UCSD-AML1 (cell line): ENCODE data around the gene SYN1.
"Not testable (repeated sequence)": the region's sequence is repeated elsewhere in the genome, so short reads cannot be mapped to it uniquely, and the experiment has no call there.

Experiments used
- DNase-seq: peaks from one replicate; lab custom pipeline; 2025; ENCODE audit not compliant: unreplicated experiment; lab: John Stamatoyannopoulos, UW

SYN1 gene

DNA sequence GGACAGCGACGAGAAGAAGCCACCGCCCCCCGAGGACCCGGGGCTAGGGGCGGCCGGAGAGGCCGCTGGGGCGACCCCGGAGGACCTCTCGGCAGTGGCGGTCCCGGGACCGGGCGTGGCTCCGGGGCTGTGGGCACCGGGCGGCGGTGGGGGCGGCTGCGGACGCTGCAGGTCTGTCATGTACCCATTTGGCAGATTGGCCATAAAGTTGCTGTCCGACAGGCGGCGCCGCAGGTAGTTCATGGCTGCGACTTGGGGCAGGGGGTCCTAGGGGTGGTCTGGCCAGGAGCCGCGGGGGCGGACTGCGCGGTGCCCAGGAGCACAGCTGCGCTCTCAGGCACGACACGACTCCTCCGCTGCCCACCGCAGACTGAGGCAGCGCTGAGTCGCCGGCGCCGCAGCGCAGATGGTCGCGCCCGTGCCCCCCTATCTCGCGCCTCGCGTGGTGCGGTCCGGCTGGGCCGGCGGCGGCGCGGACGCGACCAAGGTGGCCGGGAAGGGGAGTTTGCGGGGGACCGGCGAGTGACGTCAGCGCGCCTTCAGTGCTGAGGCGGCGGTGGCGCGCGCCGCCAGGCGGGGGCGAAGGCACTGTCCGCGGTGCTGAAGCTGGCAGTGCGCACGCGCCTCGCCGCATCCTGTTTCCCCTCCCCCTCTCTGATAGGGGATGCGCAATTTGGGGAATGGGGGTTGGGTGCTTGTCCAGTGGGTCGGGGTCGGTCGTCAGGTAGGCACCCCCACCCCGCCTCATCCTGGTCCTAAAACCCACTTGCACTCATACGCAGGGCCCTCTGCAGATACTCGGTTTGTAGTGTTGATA, at the start of gene SYN1:
TSS of gene SYN1 (minus strand) at position 372 of the 817 bp plus-strand sequence. CDS start at position 243, 129 bp downstream.
- peak; percentile 75 for DNase-seq

DNA sequence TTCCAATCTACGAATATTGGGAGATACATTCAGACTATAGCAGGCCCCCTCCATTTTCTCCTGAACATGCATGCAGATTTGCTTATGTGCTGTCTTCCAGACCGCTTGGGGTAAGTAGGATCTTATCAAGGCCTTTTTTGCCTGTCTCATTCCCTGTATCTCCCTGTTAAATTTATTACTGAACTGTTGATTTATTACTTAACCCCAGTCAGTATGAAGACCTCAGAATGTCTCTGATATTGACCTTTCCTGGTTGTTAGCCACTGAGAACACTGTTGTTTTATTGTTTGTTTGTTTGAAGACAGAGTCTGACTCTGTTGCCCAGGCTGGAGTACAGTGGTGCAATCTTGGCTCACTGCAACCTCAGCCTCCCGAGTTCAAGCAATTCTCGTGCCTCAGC, 46.1 kb upstream of the SYN1 start:
- not testable (repeated sequence) for DNase-seq

DNA sequence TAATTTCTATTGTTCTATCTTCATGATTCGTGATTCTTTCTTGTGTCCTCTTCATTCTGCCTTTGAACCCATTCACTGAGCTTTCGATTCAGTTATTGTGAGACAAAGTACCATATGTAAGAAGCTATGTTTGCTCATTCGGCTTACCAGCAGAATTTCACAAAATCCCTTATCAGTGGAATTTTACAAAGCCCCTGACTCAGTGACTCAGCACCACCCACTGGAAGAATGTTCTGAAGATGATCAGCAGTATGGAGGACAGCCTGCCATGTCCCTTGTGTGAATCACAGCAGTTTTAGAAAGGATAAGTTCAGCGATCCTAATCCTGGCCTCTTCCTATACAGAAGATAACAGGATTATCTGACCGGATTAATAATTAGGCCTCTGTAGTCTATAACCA, 45.1 kb upstream of the SYN1 start:
- DNase-seq, result no peak

DNA sequence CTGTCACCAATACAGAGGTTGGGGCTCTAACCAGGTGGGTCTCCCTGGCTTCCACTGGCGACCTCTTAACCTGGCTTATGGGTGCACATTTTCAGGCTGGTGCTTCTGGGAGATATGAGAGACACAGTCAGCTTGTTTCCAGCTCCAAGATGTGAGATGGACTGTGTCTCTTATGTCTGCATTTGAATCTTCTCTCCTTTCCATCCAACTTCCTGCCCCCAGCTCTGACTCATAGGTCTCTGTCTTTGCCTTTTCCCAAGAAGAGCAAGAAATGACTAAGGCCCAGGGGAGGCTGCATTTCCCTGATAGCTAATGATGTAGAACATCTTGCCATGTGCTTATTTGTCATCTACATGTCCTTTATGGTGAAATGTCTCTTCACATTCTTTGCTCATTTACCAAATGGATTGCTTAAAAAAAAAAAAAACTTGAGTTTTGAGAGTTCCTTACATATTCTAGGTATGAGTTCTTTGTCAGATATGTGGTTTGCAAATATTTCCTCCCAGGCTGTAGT, 42.5 kb upstream of the SYN1 start:
- DNase-seq, result no peak

DNA sequence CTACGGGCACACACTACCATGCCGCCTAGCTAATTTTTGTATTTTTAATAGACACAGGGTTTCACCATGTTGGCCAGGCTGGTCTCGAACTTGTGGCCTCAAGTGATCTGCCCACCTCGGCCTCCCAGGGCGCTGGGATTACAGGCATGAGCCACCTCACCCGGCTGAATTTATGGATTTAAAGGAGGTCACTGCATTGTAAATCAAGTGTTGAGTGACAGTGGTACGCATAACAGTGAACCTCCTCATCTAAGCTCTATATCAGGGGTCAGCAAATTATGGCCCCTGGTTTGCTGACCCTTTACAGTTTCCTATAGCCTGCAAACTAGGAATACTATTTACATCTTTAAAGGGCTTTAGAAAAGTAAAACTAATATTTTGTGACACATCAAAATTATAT, 41.9 kb upstream of the SYN1 start:
- no peak for DNase-seq

DNA sequence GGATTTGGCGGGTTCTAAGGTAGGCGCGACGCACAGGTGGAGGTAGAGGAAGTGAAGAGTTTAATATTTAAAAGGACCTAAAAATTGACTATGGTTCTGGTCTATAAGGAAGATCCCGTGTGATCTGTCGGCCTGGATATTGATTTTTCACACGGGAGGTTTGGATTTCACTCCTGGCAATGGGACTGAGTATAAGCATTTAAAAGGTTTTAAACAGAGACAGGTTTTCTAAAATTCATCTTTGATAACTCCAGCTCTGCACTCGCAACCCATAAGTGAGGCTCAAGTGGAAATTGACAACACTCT, 39.7 kb upstream of the SYN1 start:
- DNase-seq, result no peak

DNA sequence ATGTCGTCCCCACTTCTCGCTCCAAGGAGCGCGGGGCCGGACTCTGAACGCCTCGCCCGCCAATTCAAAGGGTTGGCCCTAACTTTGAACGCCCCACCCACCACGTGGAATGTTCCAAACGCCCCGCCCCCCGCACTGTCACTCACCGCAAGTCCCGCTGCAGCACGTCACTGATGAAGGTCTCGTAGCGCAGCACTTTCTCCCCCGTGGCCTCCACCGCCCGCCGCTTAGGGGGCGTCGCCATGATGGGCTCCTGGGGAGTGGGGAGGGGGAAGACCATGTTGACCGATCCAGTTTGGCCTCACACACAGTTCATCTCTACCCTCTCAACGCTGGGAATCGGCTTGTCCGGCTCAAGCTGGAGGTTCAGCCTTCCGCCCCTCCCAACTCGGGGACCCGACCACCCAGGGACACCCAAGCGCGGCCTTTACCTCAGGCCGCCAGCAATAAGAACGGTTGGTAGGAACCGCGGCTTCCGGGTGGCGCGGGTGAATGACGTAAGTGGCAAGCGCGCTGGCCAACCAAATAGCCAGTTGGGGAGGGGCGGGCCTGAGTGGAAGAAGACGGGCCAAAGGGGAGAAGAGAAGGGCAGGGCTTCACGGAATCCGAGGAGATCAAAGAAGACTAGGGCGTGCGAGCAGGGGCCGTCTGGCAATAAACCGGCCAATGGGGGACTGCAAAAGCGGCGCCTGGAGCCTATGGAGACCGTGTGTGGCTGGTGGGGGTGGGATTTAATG, 39.2 kb upstream of the SYN1 start, which contains the start of gene UXT:
TSS of gene UXT (minus strand) at position 497 of the 737 bp plus-strand sequence. CDS start at position 244, 253 bp downstream.
- DNase-seq, result peak; percentile 88

DNA sequence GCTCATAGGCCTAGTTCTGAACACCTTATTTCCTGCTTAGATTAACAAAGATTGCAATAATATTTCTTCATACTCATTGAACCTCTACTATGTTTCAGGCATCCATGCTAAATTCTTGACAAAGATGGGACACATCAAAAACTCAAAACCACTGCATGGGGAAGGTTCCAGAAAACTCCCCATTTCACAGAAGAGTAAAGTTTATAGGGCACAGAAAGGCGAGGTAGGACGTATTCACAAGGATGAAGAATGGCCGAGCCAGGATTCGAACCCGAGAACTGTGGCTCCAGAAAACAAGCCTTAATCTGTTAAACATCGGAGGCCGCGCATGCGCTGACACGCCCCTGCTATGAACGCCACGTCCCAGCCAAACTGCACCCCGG, 38.6 kb upstream of the SYN1 start:
- DNase-seq, result no peak

DNA sequence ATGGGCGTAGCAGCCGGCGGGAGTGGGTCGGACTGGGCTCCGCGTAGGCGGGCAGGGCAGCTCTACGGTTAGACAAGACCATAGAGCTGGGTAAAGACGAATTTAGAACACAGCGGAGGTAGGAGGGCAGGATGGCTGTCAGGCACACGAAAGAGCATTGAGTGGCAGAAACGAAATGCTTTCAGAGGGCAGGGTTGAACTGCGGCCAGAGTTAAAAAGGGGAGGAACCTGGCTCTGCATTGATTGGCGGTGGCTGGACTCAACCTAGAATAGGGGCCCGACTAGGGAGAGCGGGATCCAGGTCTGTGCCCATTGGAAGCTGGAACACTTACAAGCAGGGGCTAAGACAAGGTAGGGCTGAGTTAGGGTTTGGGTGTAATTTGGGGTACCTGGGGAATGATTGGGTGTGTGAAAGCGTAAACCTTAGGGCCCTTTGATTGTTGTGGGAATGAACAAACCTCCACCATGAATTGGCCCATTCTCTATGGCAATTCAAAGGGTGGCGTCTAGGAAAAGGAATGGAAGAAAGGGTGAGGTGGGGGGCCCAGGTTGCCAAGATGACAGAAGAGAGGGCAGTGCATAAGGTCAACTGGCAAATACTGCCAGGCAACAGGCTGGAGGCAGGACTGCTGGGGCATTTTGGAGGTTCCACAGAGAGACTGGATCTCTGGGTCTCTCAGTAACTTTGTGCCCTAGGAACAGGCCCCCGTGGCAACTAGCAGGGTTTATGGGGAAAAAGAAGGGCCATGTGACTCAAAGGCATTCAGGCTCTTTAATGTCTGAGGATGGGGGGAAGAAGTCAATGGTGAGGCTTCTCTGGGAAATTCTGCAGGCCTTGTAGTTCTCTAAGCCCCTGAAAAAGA, 31.6 kb upstream of the SYN1 start:
- DNase-seq, result no peak

DNA sequence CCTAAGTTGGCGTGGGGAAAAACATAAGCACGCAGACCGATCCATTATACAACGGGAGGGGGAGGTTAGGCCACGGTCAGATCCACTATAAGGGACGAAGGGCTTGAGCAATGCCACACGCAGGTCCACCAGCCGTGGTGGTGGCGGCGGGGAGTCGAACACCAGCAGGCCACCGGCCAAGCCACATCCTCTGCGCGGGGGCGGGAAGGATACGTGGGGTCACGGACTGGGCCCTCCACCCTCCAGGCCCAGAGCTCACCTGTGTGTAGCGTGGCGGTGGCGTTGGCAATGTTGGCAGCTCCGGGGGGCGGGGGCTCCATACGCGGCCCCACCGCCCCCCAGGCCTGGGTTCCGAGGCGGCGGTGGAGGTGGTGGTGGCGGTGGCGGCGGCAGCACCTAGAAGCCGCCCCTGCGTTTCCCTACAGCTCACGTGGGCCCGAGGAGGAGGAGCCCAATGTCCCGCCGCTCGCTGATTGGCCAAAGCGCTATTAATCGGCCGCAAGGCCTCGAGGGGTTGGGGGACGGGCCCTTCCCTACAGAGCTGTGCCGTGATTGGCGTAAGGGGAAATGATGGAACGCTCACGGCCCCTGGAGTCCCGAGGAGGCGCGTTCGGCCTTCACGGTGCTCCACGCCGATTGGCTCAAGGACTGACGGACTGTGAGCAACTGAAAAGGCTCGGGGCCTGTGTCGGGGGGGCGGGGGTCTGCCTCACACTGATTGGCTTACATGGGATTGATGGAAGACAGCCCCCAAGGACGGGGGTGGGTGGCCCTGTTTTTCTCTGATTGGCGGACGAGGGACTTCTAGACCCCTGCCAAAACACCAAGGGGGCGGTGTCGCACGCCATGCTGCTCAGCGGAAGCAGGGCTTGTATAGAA, 30.7 kb upstream of the SYN1 start, which contains the start of gene ELK1:
TSS of gene ELK1 (minus strand) at position 400 of the 879 bp plus-strand sequence. CDS start 9,122 bp downstream, outside the sequence.
- peak; percentile 93 for DNase-seq

DNA sequence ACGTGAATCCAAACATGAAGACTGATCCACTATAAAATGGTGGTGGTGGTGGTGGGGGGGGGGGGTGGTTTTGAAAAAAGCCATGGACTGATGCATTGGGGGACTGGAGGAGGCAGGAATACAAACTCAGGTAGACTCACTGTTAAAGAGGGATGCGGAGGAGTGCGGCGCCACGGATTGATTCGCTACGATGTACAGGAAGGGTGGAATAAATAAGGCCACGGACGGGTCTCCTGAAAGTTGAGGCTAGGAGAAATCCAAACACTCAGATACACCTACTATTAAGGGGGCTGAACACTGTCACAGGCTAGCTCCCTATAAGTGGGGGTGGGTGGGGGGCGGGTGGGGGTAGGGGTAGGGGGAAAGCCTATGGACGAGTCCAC, 30.1 kb upstream of the SYN1 start:
- DNase-seq, result no peak

DNA sequence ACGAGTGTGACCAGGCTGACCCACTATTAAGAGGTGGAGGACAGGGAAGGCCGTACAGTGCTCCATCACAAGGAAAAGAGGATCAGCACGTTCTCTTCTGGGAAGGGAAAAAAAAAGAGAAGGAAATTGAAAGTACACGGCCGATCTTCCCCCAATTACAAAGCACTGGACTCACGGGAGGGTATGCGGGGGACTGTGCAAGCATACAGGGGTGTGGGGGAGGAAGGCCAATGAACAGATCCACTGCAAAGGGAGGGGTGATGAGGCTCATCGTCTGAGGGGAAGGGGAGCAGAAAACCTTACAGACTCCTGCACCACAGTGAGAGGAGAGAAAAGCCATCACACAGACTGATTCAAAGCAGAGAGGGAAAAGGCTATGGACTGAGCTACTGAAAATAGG, 29.6 kb upstream of the SYN1 start:
- DNase-seq, result no peak

DNA sequence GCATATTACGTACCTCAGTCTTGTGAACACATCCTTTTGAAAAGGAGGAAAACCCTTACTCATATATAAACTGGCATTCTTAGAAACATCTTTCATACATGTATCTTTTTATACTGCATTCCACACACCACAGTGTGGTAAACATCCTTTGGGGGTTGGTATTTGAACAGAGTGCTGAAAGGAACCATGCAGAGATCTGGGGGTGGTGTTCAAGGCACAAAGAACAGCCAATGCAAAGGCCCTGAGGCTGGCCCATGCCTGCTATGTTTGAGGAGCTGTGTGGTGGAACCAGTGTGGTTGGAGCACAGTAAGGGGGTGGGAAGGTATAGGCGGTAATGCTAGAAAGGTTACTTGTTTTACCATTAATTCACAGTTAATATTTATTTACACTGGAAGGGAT, 28.7 kb upstream of the SYN1 start:
- DNase-seq, result no peak

DNA sequence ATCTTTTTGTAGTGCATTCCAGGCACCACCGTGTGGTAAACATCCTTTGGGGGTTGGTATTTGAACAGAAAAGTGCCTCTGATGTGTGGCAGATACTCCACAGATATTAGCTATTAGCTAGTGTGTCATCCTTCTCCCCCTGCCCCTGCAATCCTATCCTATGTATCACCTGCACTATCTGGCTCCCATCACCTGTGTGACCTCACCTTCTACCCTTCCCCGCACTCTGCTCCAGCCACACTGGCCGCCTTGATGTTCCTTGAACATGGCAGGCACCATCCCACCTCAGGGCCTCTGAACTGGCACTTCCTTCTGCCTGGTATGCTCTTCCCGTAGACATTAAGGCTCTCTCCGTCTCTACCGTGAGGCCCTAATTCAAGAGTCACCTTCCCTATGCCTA, 27.0 kb upstream of the SYN1 start:
- no peak for DNase-seq

DNA sequence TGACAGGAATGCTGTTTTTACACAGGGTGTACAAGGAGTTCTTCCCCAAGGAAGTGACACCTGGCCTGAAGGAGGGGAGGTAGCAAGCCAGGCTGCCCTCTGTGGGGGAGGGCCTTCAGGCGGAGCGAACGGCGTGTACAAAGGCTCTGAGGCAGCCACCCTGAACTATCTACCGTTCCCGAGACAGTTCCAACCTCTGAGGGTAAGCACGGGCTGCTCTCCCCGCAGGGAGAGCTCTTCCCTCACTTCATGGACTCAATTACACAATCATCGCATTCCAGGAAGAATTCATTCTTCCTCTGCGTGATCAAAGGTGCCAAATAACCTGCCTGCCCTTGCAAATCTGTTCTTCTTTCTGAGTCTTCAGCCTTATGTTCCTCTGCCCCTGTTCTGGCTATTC, 25.9 kb upstream of the SYN1 start:
- no peak for DNase-seq

DNA sequence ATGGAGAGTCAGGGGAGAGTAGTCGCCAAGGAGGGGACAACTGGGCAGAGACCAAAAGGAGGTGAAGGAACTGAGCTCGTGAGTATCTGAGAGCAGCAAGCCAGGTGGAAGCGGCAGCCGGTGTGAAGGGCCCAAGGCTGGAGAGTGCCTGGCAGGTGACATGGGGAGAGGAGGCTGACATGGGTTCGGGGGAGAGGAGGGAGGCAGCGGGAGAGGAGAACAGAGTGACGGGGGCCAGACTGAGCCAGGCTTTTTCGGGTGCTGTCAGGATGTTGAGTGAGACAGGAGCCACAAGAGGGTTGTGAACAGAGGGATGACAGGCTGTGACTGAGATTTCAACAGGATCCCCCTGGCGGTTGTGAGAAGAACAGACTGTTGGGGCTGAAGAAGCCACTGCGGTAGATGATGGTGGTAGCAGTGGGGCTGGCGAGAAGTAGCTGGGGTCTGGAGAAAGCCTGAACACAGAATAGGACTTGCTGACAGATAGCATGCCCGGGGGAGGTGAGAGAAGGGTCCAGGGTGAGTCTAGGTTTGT, 25.0 kb upstream of the SYN1 start:
- no peak for DNase-seq

DNA sequence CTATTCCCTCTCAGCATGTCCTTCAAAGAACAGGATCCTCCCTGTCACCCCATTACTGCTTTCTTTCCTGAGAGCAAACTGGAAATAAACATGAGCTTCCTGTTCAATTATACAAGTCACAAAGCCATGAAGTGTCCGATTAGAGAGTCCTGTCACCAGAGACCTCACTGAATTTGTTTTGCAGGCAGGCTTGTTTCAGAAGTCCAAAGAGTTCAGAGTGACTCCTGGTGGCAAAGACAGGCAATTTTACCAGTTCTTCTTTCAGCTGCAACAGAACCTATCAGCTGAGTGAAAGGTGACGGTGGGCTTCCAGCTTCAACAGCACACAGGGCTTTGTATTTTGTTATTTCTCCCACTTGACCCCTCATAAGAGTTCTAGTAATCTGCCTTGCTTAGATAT, 24.3 kb upstream of the SYN1 start:
- DNase-seq, result no peak

DNA sequence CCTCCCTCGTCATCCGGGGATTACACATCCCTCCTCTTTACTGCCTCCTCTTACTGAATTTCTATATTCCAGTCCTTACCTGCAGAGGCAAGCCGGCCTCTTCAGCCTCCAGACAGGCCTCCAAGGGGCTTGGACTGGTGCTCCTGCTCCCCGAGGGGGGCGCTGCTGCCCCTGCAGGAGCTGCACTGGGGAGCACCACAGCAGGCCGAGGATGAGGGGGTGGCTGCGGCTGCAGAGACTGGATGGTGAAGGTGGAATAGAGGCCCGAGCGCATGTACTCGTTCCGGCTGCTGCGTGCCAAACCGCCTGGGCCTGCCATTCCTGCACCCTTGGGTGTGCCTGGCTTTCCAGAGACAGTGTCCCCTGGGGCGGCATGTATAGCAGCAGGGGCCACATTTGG, 19.2 kb upstream of the SYN1 start:
- DNase-seq, result no peak

DNA sequence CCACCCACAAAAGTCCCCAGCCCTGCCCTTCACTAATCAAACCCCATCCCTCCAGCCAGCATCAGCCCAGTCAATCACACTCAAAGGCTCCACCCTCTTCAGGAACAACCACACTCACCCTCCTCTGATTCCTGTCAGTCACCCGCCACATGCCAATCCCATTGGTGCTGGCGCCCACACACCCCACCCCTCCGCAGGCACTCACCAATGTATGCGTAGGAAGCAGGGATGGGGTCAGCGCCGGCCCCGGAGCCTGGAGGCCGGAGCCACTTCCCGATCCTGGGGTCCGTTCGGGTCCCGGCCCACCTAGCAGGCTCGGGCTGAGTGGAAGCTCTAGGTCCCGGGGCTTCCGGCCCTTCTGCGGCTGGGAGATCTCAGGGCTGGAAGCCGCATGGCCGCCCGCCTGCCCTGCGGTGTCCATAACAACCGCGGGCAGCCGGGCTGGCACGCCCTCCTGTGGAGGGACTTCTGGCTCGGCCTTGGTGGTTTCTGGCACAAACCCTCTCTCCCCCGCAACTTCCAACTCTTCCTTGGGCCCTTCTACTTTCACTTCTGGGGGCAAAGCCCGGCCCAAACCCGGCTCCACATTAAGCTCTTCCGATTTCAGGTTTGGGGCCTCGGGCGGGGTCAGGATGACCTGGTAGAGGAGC, 18.0 kb upstream of the SYN1 start:
- peak; percentile 80 for DNase-seq
